Stimulated activated CD8-positive, alpha-beta memory T cell treated with anti-CD3 and anti-CD28 coated beads, Interleukin-4, amount 100 ng/mL, for 1 hour (primary cell): ENCODE data around the gene WFDC10B.
"Not testable (repeated sequence)": the region's sequence is repeated elsewhere in the genome, so short reads cannot be mapped to it uniquely, and the experiment has no call there.

Experiments
- DNase-seq, 2 donors: peaks; one replicate each; pipeline ENCODE4 v3.0.0-alpha.2; 2020; ENCODE audit warnings: low read depth in 2 of 2, low spot score in 1 of 2

WFDC10B gene

DNA sequence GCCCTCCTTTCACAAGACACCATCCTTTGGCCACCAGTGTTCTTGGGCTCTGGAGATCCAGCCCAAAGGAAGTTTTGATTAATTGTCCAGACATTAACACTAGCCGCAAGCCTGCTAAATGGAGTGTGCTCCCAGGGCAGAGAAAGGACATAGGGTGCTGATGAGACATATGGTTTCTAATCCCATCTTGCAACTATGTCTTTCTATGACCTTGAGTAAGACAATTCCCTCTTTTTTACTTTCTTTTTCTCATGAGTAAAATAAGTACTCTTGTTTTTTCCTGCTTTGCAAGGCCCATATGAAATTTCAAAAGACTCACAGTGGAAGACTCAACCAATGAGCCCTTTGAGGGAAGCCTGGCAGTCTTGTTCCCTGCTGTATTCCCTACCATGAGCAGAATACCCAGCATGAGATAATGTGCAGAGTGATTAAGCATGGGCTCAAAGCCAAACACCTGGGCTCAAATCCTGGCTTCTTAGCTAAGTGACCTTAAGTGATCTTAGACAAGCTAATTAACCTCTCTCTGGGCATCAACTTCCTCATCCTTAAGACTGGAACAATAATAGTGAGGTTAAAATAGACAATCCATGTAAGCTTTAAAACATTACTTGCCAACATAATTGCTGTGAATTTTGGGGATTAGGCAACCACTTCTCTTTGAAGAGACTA, at the start of gene WFDC10B:
TSS of gene WFDC10B (minus strand) at position 51 of the 669 bp plus-strand sequence. CDS start 19,027 bp downstream, outside the sequence.
- DNase-seq: no peak

DNA sequence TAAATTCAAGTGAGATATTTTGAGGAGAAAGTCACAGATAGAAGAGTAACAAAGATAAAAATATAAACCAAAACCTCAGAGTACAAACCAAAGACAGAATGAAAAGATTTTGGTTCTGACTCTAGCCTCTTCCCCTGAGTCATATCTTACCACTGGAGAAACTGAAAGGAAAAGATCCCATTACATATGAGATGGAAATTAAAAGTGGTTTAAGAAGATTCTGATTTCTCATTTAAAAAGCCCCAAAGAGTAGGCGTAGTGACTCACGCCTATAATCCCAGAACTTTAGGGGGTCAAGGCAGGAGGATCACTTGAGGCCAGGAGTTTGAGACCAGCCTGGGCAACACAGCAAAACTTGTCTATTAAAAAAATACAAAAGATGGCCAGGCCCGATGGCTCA, 47.9 kb upstream of the WFDC10B start:
- no peak for DNase-seq

DNA sequence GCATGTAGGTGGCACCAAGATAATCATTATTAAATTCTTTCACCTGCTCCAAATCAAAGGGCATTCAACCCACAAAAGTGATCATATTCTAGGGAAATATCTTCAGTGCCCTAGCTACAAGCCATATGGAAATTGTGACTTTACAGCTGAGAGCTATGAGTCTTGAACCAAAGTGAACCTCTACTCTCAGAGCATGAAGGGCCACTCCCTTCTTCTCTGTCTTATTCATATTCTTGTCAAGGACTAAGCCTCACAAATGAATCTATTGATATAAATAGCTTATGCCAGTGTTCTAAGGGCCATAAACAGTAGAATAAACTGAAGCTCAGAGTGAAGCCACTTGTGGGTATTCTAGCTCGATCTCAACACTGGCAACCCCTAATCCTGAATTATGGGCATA, 46.9 kb upstream of the WFDC10B start:
- no peak for DNase-seq

DNA sequence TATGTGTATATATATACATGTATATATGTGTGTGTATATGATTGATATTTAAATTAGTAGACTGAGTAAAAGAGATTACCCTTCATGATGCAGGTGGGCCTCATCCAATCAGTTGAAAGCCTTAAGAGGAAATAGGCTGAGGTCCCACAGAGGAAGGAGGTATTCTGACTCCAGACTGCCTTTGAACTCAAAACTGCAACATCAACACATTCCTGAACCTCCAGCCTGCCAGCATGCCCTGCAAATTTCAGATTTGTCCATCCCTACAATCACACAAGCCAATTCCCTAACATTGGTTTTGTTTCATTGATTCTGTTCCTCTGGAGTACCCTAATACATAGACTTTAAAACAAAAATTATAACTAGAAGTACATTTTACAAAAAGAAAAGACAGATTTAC, 40.2 kb upstream of the WFDC10B start:
- DNase-seq: no peak

DNA sequence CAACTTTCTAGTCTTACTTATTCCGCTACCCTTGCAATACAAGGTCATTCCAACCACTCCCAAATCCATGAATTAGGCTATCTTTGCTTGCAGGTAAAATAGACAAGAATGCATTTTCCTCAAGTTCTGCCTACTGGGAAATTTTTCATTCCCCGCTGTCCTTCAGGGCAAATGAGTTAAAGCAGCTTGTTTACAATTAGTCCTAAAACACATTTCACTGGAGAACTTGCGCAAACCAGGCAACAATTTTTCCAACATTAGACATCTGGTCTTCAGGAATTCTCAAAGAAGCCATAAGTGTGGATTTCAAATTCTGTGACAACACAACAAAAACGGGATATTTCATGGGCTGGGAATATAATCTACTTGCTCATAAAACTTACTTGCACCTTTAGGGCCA, 37.8 kb upstream of the WFDC10B start:
- DNase-seq: no peak

DNA sequence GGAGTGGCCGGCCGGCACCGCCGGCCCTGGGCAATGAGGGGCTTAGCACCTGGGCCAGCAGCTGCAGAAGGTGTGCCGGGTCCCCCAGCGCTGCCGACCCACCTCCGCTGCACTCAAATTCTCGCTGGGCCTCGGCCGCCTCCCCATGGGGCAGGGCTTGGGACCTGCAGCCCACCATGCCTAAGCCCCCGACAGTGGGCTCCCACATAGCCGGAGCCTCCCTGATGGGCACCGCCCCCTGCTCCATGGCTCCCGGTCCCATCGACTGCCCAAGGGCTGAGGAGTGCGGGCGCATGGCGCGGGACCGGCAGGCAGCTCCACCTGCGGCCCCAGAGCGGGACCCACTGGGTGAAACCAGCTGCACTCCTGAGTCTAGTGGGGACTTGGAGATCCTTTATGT, 31.2 kb upstream of the WFDC10B start:
- DNase-seq: no peak

DNA sequence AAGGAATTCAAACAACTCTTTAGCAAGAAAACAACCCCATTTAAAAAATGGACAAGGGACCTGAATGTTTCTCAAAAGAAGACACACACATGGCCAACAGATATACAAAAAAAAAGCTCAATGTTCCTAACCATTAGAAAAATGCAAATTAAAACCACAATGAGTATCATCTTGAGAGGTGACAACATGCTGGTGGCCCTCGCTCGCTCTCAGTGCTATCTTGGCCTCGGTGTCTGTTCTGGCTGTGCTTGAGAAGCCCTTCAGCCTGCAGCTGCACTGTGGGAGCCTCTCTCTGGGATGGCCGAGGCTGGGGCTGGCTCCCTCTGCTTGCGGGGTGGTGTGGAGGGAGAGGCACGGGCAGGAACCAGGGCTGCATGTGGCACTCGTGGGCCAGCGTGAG, 30.7 kb upstream of the WFDC10B start:
- DNase-seq: no peak

DNA sequence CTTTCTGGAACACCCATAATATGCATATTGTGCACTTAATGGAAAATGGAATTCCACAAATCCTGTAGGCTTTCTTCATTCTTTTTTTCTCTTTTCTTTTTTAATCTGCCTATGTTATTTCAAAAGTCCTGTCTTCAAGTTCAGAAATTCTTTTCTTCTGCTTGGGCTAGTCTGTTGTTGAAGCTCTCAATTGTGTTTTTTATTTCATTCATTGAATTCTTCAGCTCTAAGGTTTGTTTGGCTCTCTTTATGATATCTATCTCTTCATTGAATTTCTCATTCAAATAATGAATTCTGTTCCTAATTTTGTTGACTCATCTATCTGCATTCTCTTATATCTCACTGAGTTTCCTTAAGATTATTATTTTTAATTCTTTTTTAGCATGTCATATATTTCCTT, 27.4 kb upstream of the WFDC10B start:
- DNase-seq: no peak

DNA sequence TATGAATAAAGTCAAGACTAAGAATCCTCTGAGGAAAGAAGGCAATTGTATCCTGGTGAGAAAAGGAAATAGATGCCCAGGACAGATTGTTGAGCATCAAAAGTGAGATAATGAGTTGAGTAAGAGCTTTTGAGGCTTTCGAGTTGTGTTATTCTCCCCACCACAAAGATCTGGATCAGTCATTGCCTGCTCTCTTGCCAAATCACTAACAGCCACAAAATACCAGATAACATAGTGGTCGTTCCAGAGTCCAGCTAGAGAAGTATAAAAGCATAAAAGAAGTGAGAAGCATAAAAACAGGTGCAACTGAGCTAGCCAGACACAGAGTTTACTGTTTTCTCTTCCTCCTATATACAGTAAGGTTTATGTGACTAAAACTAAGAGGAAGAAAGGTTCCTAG, 22.2 kb upstream of the WFDC10B start:
- DNase-seq: no peak

DNA sequence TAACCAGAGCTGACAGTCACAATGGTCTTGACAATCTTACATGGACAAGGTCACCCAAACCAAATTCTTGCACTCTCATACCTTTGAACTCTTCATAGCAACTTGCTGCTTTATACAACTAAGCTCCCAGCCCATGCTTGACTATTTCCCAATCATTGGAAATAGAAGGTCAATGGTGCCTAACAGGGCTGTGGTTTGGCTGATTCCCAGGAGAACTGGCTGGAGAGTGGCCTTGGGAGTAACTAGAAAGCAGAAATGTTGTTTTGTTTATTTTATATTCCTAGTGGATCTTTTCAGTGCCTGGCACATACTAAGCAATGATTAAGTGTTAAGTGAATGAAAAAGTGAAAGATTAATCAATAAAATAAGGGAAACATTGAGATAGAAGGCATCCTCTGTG, 20.3 kb upstream of the WFDC10B start:
- no peak for DNase-seq

DNA sequence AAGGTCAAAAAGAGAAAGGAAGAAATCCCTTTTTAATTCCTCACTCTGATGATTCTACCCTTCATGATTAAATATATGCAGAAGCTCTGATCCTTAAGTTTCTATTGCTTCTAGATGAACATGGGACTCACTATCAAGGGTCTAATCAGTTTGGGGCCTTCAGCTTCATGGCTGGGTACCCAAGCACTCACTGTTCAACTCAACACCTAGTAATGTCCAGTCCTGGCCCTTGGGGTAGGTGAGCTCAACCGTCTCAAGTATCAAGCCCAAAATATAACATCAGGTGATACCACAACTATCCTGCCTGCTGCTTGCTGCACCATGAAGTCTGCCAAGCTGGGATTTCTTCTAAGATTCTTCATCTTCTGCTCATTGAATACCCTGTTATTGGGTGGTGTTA, 17.2 kb upstream of the WFDC10B start, which contains the start of gene SPINT4:
TSS of gene SPINT4 (plus strand) at position 301 of the 400 bp plus-strand sequence. CDS start at position 322, 21 bp downstream.
- DNase-seq: no peak

DNA sequence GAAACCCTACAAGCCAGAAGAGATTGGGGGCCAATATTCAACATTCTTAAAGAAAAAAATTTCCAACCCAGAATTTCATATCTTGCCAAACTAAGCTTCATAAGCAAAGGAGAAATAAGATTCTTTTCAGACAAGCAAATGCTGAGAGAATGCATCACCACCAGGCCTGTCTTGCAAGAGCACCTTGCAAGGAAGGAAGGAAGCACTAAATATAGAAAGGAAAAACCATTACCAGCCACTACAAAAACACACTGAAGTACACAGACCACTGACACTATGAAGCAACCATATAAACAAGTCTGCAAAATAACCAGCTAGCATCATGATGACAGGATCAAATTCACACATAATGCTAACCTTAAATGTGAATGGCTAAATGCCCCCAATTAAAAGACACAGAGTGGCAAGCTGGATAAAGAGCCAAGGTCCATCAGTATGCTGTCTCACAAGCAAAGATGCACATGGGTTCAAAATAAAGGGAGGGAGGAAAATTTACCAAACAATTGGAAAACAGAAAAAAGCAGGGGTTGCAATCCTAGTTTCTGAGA, 11.4 kb upstream of the WFDC10B start:
- not testable (repeated sequence) for DNase-seq

DNA sequence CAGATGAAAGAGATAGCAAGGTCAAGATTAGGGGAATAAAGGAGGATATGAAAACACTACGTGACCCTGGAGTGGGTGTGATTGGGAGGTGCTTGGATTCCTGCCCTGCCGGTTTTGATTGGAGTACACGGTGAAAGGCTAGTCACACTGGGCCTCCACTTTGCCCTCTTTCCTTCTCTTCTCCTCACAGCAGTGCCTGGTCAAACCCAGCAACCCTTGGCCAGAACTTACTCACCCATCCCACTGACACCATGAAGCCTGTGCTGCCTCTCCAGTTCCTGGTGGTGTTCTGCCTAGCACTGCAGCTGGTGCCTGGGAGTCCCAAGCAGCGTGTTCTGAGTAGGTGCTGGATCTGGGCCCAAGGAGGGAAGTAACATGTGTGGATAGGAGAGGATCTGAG, 2.9 kb downstream of the WFDC10B start, which contains the start of gene WFDC13:
TSS of gene WFDC13 (plus strand) at position 166 of the 400 bp plus-strand sequence. CDS start at position 252, 86 bp downstream.
- no peak for DNase-seq

DNA sequence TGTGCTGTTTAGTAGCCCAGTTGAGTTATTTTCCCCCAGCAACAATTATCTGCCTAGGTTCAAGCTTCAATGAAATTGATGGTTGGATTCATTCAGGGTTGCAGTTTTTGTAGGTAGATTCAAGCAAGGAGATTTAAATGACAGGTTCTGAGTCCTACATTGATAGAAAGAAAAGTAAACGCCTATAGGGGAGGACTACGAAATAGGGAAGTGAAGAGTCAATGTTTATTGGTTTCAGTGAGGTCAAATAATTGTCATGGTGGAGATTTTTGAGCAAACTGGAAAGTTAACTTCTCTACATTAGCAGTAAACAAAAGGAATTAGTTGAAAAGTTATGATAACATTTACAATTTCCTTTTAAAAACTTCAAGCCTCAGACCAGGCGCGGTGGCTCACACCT, 3.7 kb downstream of the WFDC10B start:
- no peak for DNase-seq

DNA sequence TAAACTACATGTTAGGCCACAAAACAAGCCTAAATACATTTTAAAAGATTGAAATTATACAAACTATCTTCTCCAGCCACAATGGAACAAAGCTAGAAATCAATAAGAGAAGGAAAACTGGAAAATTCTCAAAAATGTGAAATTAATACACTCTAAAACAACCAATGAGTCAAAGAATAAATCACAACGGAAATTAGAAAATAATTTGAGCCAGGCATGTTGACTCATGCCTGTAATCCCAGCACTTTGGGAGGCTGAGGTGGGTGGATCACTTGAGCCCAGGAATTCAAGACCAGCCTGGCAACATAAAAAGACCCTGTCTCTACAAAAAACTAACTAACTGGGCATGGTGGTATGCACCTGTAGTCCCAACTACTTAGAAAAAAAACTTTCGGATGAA, 9.3 kb downstream of the WFDC10B start:
- no peak for DNase-seq

DNA sequence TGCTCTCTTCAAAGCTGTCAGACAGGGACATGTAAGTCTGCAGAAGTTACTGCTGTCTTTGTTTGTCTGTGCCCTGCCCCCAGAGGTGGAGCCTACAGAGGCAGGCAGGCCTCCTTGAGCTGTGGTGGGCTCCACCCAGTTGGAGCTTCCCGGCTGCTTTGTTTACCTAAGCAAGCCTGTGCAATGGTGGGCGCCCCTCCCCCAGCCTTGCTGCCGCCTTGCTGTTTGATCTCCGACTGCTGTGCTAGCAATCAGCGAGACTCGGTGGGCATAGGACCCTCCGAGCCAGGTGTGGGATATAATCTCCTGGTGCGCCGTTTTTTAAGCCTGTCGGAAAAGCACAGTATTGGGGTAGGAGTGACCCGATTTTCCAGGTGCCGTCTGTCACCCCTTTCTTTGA, 11.5 kb downstream of the WFDC10B start:
- DNase-seq: not testable (repeated sequence)

DNA sequence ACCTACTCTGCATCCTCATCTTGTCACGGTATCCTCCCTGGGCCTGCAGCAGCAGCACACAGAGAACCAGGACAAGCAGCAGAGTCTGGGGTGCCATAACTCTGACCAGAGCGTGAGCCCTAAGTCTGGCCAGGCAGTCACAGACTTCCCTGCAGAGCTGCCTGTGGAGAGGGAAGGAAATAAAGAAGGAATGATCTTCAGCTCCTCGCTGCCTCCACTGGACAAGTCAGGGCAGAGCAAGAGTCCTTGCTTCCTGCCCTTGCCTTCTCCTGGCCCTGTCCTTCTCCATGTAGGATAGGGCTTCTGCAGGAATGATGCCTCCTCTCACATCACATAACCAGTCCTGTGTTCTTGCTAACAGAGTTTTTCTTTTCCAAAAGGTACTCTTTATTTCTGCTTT, 18.9 kb downstream of the WFDC10B start:
- no peak for DNase-seq

DNA sequence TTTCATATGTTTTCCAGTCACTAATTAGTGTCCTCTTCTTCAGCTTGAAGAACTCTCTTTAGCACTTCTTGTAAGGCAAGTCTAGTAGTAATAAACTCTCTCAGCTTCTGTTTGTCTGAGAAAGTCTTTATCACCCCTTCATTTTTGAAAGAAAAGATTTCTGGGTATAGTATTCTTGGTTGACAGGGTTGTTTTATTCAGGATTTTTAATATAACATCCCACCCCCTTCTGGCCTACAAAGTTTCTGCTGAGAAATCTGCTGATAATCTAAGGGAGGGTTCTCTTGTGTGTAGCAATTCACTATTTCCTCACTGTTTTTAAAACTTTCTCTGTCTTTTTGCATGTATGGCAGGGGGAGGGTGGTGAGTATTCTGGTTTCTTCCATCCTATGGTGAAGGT, 25.2 kb downstream of the WFDC10B start:
- no peak for DNase-seq

DNA sequence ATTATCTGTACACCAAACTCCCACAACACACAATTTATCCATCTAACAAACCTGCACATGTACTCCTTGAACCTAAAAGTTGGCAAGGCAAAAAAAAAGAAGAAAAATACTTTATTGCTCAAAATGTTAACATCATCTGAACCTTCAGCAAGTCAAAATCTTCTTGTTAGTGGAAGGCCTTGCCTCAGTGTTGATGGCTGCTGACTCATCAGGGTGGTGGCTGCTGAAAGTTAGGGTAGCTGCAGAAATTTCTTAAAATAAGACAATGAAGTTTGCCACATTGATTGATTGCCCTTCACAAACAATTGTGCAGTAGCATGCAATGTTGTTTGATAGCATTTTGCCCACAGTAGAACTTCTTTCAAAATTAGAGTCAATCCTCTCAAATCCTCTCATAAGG, 32.1 kb downstream of the WFDC10B start:
- no peak for DNase-seq

DNA sequence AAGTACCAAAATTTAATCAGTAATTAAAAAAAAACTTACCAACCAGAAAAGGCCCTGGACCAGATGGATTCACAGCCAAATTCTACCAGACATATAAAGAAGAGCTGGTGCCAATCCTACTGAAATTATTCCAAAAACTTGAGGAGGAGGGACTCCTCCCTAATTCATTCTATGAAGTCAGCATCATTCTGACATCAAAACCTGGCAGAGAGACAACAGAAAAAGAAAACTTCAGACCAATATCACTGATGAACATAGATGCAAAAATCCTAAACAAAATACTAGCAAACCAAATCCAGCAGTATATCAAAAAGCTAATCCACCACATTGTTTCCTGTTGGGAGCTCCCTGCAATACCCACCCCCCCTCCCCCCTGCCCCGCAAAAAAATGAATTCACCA, 34.7 kb downstream of the WFDC10B start, which contains the start of gene WFDC11:
TSS of gene WFDC11 (minus strand) at position 101 of the 400 bp plus-strand sequence. CDS start 19,639 bp downstream, outside the sequence.
- no peak for DNase-seq

DNA sequence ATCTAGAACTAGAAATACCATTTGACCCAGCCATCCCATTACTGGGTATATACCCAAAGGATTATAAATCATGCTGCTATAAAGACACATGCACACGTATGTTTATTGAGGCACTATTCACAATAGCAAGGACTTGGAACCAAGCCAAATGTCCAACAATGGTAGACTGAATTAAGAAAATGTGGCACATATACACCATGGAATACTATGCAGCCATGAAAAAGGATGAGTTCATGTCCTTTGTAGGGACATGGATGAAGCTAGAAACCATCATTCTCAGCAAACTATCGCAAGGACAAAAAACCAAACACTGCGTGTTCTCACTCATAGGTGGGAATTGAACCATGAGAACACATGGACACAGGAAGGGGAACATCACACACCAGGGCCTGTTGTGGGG, 47.8 kb downstream of the WFDC10B start:
- DNase-seq: not testable (repeated sequence)

DNA sequence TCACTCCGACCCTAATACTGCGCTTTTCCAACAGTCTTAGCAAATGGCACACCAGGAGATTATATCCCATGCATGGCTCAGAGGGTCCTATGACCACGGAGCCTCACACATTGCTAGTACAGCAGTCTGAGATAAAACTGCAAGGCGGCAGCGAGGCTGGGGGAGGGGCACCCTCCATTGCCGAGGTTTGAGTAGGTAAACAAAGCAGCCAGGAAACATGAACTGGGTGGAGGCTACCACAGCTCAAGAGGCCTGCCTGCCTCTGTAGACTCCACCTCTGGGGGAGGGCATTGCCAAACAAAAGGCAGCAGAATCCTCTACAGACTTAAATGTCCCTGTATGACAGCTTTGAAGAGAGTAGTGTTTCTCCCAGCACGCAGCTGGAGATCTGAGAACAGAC, 53.1 kb downstream of the WFDC10B start:
- DNase-seq: not testable (repeated sequence)
